HG03039 (cell line): ENCODE results near the gene GNAI2.
"Not testable (repeated sequence)": the region's sequence is repeated elsewhere in the genome, so short reads cannot be mapped to it uniquely, and the experiment has no call there.

ENCODE experiments used
- ATAC-seq: cut with Tn5 transposase; IDR thresholded peaks from one replicate; pipeline ENCODE4 v1.9.1; 2021; ENCODE audit warnings: mild to moderate bottlenecking, moderate library complexity; ENCODE audit not compliant: unreplicated experiment

GNAI2 gene

DNA sequence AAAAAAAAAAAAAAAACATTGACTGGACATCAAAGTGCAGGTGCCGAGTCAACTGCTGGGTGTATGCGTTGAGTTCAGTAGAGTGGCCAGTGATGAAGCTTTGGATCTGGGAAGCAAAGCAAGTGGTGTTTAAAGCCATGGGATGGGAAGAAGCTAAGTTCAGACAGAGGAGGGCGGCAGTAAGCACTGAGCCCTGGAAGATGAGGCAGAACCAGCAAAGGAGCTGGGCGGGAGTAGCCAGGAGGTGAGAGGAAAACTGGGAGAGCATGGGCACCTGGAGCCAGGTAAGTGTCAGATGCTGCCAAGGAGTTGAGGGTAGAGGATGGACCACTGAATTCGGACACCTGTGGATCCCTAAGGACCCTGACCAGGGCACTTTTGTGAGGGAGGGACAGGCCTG, 11.4 kb upstream of the GNAI2 start:
- ATAC-seq: no peak

DNA sequence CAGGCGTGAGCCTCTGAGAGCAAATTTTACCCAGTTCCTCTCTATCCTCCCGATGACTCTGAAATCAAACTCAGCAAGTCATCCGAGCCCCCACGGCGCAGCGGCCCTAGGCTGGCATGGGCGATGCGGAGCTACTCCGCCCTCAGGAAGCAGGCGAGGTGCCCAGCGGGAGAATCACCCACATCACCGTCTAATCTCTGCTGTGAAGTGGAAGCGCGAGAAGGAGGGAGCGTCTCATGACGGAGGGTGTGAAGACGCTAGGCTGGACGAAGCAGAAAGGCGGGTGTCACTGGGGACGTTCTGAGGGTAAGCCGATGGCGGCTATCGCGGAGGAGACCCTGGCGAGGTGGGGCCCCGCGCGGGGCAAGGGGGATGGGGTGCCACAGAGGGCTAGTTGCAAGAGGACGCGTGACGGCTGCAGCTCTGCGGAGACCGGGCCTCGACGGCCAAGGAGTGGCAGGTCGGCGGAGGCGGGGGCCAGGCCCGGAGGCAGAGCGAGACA, 9.1 kb upstream of the GNAI2 start:
- peak; percentile 15 for ATAC-seq

DNA sequence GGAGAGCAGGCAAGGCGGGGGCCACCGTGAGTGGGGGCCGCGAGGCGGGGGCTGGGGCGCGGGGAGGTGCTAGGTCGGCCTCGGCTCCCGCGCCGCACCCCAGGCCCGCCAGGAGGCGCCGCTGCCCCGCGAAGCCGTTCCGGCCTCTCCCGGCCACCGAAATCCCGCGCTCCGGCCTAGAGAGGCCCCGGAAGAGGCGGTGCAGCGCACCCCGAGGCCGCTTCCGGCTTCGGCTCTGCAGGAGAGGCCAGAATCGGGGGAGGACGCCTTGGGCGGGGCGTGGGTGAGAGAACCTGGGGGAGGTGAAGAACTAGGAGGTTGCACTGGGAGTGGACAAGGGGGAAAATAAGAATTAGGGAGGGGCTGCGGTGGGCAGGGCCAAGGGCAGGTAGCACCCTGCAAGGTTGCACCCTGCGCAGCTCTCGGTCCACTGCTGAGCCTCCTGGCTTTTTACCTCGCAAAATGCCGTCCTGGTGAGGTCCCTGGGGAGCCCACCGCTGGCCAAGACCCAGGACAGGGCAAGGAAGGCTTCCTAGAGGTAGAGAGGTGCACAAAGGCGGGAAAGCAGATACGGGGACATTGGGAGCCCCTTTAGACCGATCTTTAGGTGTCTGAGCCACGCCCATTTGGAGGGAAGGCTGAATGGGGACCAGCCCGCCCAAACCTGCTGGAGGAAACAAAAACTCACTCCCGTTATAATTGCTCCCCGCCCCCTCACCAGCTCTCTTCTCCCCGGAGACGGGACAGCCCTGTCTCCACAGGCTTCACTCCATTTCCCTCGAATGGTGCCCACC, 8.4 kb upstream of the GNAI2 start:
- ATAC-seq: peak; percentile 82

DNA sequence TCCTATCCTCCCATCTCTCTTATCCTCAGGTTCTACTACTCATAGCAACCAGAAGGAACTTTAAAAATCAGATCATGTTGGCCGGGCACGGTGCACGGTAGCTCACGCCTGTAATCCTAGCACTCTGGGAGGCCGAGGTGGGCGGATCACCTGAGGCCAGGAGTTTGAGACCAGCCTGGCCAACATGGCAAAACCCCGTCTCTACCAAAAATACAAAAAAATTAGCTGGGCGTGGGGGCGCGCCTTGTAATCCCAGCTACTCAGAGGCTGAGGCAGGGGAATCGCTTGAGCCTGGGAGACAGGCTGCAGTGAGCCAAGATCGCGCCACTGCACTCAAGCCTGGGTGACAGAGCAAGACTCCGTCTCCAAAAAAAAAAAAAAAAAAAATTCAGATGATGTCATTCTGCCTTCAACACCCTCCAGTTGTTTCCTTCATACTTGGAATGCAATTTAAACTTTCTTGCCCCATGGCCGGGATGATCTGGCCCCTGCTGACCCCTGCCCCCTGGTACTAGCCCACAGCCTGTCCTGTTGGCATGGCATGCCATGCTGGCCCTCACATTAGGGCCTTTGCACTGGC, 7.7 kb upstream of the GNAI2 start:
- not testable (repeated sequence) for ATAC-seq

DNA sequence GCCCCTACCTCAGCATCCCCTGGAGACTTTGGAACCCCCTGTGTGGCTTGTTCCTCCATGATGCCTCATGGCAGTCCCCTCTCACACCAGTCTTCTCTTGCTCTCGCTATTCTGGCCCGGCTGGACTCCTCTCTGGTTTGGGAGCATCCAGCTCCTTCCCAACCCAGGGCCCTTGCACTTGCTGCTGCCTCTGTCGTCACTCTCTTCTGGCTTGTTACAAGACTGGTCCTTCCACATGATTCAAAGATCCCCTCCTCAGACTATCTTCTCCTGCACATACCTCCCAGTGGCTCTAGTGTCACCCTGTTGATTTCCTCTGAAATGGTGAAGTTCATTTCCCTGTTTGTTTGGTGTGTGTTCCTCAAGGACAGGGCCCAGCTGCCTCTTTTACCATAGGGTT, 6.5 kb upstream of the GNAI2 start:
- ATAC-seq: no peak

DNA sequence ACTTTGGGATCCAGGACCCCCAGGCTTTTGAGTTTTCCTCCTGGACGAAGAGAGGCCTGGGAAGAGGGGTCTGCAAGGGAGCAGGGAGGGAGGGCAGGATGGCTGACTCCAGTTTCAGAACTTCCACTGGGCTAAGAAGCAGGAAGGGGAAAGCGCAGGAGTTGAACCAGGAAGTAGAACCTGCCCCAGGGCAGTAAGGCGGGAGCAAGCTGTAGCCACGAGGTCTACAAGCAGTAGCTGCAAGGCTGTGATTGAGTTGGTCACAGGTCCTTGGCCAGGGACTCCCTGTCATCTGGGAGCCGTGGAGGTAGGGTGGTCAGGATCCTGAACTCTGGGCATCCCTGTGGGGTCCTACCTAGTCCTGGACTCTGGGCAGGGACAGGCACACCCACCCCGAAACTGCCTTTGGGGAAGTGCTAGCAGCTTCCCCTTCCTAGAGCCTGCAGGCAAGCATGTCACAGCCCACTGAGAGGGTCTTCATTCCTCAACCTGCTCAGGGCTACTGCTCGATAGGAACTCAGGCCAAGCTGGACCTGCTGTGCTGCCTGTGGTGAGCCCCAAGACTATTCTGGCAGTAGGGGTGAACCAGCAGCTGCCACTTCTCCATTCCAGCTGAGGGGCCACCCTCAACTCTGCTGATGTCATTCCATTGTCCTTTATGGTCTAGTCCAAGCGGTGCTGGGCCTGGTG, 5.8 kb upstream of the GNAI2 start:
- no peak for ATAC-seq

DNA sequence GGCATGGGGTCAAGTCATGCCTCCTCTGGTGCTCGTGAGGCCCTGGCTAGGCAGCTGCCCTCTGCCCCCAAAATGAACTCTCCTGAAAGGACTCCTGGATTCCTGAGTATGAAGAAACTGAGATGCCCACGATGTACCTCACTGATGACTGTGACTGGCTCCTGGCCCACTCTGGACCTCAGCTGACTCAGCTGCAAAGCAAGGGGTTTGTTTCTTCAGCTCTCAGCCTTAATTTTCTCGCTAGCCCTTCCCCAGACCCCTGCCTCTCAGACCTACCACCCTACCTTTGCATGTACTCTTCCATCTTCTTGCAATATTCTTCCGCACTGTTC, 5.2 kb upstream of the GNAI2 start:
- ATAC-seq: no peak

DNA sequence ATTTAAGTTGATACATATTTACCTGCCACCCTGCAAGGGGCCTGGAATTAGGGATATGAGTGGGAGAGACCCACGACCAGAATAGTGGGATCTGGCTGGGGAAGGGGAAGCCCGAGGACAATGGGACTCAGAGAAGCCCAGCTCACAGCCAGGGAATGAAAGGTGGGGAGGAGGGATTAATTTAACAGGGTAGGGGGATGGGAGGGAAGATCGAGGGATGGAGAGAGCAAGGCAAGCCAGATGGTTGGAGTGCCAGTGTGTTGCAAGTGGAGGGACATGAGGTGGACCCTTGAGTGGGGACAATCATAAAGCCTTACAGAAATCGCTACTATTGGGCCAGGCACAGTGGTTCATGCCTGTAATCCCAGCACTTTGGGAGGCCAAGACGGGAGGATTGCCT, 4.4 kb upstream of the GNAI2 start:
- ATAC-seq: no peak

DNA sequence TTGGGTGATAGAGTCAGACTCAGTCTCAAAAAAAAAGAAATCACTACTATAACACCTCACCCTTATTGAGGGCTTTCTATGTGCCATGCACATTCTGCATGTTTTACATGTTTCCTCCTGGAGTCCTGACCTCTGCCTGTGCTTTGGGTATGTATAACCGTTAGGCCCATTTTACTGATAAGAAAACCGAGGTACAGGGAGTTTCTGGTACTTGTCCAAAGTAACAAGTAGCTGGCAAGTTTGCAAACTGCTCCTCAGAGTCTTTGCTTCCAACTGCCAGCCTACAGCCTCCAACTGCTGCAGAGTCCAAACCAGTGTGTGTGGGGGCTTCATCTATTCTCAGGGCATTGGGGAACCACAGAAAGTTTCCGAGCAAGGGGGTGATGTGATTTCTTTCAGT, 3.7 kb upstream of the GNAI2 start:
- no peak for ATAC-seq

DNA sequence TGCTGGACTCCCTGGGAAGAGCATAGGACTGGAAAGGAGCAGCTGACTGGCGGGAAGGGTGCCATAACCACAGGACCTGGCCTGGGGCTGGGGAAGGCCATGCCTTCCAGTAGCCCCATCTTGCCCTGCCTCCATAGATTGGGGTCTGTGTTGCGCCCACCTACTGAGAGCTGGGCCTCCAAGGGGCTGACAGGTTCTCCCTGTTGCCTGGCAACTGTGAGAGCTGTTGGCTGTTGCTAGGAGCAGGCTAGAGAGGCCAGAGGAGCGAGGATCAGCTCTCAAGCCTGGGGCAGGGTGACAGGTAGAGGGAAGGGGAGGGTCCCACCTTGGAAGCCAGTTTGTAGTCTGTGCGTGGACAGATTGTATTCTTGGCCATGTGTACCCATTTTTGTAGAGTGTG, 2.8 kb upstream of the GNAI2 start:
- ATAC-seq: no peak

DNA sequence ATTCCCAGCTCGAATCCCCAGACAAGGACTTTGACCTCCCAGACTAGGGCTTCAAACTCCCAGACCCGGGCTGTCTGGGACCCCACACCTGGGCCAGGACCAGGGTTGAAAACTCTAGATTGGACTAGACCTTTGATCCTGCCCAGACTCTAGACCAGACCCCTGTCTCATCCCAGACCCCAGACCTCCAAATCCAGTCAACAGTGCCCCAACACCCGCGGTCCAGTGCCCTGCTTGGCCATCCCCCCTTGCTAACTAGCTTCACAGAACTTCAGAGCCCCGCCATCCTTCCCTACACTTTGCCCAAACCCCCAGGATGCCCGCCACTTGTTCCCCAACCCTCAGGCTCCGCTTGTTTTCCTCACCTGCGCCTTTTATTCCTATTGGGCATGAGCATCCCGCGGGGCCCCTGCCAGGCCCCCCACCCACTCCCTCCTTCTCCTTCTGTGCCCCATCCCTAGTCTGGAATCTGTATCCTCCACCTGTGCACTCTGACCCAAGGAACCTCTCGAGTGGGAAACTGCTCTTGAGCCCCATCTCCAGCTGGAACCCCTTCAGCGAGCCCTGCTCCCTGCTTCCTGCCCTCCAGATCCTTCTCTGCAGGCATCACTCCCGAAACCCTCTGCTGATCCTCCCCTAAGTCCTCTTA, 604 bp downstream of the GNAI2 start:
- ATAC-seq: no peak

DNA sequence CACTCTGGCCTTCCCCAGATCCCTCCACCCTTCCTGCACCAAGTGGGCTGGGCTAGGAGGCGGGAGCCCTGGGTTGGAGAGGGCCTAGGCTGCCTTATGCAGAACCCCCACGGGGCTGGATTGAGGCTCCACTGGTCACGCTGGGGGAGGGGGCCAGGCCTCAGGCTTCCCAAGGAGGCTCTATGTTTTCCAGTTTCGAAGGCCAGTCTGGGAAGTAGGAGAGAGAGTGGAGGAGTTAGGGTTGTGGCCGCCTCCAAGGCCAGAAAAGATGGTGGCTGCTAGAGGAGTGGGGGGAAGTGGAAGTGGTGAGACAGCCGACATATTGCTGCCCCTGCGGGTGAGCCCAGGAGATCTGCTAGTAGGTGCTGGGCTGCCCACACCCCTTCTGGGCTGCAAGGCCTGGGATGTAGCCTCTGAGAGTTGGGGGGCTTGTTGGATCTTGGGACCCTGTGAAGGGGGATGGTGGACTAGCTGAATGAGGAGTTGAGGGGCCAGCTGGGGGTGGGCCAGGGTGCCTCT, 1.2 kb downstream of the GNAI2 start:
- no peak for ATAC-seq

DNA sequence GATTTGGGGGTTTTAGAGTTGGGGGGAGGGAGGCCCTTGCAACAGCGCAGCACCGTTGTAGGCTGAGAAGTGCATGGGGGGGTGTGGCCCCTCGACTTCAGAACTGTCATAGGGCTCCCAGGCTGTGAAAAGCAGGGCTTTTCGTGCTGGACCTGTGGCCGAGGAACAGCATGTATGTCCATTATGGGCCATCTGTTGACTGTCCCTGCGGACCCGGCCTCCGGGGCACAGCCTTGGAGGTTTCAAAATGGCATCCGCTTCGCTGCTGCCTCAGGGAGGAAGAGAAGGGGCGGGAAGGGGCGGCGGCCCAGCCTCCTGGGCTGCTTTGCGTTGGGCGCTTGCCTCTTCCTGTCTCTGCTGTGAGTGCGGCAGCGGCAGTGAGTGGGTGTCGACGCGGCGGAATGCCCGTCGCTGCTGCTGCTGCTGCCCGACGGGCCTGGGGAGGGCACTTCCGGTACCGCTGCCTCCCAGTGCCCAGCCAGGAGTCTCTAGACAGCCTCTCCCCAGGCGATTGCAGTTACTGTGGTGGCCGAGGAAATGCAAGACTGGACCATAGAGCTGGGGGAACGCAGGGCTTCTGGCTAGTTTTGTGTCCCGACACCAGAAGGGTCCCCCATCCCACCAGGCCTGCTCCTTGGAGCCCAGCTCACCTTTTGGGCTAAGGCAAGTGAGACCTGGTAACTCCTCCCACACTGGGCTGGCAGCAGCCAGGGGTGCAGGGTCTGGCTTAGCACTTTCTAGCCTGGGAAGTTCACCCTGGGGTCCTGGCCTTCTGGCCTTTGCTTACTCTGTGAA, 1.9 kb downstream of the GNAI2 start:
- no peak for ATAC-seq

DNA sequence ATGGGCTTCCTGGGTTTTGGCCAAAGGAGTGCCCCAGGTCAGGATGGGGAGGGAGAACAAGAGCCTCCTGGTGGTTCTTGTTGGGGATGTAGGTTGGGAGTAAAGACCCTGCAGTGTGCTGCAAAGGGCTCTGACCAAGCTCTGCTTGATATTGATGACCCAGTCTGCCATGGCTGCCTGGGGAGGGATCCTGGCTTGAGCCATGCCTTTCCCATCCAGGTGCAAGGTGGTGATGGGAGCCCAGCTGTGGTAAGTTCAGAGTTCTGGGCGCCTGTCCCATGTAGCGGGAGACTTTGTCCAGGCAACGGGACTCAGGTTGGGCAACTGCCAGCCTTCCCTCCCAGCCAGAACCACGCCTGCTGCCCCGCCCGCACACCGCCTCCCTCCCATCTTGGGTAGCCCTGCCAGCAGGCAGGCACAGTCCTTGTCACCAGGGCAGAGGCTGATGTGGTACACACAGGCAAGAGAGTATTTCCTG, 2.6 kb downstream of the GNAI2 start:
- no peak for ATAC-seq

DNA sequence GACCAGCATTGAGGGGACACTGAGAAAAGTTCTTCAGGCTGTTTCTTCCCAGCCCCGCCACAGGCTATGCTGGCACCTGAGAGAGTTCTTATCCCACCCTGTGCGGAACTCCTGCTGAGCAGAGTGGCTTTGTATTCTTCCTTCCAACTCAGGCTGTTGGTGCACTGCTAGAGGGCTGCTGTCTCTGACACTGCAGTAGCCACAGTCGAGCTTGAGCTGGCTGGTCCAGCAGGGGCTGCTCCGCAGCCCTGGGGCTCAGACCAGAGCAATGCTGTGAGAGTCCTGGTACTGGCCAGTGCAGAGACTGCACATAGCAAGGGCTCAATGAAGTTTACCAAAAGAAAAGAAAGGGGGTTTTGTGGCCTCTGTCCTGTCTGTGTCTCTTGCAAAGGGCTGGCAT, 3.6 kb downstream of the GNAI2 start:
- no peak for ATAC-seq

DNA sequence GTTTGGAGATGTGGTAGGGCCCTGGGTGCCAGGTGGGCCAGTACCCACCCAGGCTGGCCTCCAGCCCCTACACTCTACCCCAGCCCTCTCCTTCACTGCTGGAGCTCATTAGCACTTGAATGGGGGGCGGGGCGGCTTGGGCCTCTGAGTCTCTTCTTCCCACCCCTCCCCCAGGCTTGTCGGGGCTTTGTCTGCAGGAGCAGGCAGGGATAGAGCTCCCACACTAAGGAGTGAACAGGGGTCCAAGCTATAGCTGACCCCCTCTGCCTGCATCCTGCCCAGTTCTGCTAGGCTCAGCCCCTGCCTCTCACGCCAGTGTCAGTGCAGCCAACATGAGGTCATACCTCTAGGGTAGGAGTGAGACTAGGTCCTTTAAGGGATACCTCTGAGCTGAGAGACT, 5.2 kb downstream of the GNAI2 start:
- no peak for ATAC-seq

DNA sequence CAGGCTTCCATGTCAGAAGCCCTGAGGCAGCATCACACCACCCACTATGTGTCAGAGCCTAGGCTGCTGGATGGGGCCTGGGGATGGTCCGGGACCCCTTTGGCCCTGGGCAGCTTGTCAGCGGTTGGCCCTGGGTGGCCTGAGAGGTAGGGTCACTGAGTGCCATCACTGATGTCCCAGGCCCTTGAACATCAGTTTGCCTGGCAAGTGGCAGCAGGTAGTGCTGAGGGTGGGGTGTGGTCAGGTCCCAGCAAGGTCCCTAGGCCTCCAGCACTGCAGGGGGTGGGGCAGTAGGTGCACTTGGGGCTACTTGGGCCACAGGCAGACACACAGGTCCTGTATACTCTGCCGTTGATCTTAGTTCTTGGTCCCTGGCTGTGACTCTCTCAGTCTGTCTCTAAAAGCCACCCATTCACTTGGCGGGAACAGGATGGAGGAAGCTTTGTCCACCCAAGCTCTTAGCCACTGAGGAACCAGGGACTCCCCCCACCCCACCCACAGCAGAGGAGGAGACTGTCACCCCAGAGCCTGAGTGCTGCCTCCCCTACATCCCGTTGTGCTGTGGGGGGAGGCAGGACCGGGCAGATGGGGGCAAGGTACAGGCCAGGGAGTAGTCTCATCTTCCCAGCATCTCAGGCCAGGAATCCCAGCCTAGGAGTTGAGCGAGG, 5.8 kb downstream of the GNAI2 start:
- no peak for ATAC-seq

DNA sequence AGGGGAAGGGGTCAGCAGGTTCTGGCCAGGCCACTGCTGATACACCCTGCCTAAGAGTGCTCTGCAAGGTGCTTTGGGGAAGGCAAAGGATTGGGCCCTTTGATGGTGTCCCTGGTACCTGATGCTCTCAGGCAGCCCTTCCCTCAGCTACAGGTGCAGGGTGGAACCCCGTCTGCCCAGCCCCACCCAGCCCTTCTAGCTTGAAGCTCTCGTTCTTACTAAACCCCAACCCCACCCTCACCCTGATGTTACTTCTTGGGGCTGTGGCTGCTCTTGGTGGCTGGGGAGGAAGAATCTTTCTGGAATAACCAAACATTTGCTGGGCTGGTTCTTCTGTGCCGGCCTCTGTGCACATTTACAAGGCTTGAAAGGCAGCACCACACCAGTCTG, 6.4 kb downstream of the GNAI2 start:
- no peak for ATAC-seq

DNA sequence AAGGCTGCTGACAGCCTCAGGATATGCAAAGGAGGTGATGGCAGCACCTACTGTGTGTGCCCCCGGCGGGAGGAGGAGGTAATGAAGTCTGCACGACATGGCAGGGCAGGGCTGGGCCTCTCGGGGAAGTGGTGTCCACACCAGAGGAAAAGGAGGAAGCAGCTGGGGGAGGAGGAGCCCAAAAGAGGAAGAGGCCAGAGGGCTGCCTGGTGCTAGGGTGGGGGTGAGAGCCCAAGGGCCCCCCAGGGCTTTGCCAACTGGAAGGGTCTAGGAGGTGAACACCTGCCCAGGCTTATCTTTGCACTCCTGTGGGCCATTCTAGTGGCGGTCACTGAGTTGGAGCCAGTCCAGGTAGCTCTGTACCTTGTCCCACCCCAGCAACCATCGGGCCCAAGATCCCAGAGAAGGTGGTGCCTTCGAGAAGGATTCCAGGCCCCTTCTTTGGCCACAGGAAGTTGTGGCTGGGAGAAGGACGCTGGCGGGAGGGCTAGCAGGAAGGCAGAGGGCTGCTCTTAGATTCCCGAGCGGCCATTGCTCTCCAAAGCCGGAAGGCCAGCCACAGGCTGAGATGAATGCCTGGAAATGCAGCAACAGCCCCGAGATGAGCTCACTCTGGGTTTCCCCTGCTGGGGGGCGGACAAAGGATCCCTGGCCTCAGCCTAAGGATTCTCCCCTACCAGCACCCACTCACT, 7.0 kb downstream of the GNAI2 start:
- no peak for ATAC-seq

DNA sequence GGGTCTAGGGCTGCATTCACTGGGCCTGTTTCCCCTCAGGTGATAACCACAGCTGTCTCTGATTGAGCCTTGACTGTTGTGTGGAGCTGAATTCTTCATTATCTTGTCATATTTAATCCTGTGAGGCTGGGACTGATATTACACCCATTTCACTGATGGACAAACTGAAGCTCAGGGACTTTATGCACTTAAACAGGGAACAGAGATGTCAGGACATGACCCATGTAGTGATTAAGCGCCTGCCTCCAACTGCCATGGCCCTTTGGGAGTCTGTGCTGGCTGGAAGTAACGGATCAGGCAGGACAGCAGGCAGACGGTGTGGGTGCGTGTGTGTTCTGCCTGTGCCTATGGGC, 7.5 kb downstream of the GNAI2 start:
- no peak for ATAC-seq
